NCI-H128 (cell line): ENCODE data around the gene GRM5.
"Not testable (repeated sequence)": the region's sequence is repeated elsewhere in the genome, so short reads cannot be mapped to it uniquely, and the experiment has no call there.

ENCODE experiments used
- DNase-seq: peaks from one replicate; lab custom pipeline; 2025; ENCODE audit not compliant: unreplicated experiment; lab: John Stamatoyannopoulos, UW

GRM5 gene

GRCh38 chr11:88511006-88511405, 554.8 kb downstream of the GRM5 start:
- no peak for DNase-seq

GRCh38 chr11:88508759-88509581, 556.8 kb downstream of the GRM5 start:
- no peak for DNase-seq

- DNase-seq: no peak
Observed at GRCh38 chr11:88508418-88508758, 557.4 kb downstream of the GRM5 start.

GRCh38 chr11:88507771-88508417, 557.9 kb downstream of the GRM5 start:
- no peak for DNase-seq

GRCh38 chr11:88501541-88501940, 564.2 kb downstream of the GRM5 start:
- no peak for DNase-seq

- no peak for DNase-seq
Observed at GRCh38 chr11:88495836-88496235, 569.9 kb downstream of the GRM5 start.

- no peak for DNase-seq
Observed at GRCh38 chr11:88494848-88495247, 570.9 kb downstream of the GRM5 start.

- no peak for DNase-seq
Observed at GRCh38 chr11:88491674-88492073, 574.1 kb downstream of the GRM5 start.

GRCh38 chr11:88489030-88489429, 576.8 kb downstream of the GRM5 start:
- no peak for DNase-seq

GRCh38 chr11:88487646-88488045, 578.1 kb downstream of the GRM5 start:
- no peak for DNase-seq

GRCh38 chr11:88484873-88485621, 580.7 kb downstream of the GRM5 start:
- no peak for DNase-seq

- no peak for DNase-seq
Observed at GRCh38 chr11:88482871-88483301, 582.9 kb downstream of the GRM5 start.

- no peak for DNase-seq
Observed at GRCh38 chr11:88480223-88480622, 585.6 kb downstream of the GRM5 start.

- DNase-seq: no peak
Observed at GRCh38 chr11:88478136-88478815, 587.5 kb downstream of the GRM5 start.

- no peak for DNase-seq
Observed at GRCh38 chr11:88475991-88476418, 589.8 kb downstream of the GRM5 start.

- no peak for DNase-seq
Observed at GRCh38 chr11:88474655-88475054, 591.1 kb downstream of the GRM5 start.

- DNase-seq: no peak
Observed at GRCh38 chr11:88469561-88470225, 596.1 kb downstream of the GRM5 start.

- no peak for DNase-seq
Observed at GRCh38 chr11:88464528-88464927, 601.3 kb downstream of the GRM5 start.

- not testable (repeated sequence) for DNase-seq
Observed at GRCh38 chr11:88463301-88463700, 602.5 kb downstream of the GRM5 start.

GRCh38 chr11:88458047-88458446, 607.7 kb downstream of the GRM5 start:
- DNase-seq: not testable (repeated sequence)

- no peak for DNase-seq
Observed at GRCh38 chr11:88455974-88456373, 609.8 kb downstream of the GRM5 start.
